EH (cell line): ENCODE results near the gene IFNA7.
"Not testable (repeated sequence)": the region's sequence is repeated elsewhere in the genome, so short reads cannot be mapped to it uniquely, and the experiment has no call there.

ENCODE experiments used
- DNase-seq: peaks from one replicate; pipeline ENCODE4 v3.0.0-alpha.2; 2015; ENCODE audit warnings: low read depth

Gene IFNA7

GRCh38 chr9:21202105-21202504, at the start of gene IFNA7:
IFNA7 (minus strand) TSS chr9:21202205; CDS start chr9:21202165, 40 bp downstream.
- not testable (repeated sequence) for DNase-seq

GRCh38 chr9:21251638-21252037, 49.6 kb upstream of the IFNA7 start:
- DNase-seq, result no peak

DNA sequence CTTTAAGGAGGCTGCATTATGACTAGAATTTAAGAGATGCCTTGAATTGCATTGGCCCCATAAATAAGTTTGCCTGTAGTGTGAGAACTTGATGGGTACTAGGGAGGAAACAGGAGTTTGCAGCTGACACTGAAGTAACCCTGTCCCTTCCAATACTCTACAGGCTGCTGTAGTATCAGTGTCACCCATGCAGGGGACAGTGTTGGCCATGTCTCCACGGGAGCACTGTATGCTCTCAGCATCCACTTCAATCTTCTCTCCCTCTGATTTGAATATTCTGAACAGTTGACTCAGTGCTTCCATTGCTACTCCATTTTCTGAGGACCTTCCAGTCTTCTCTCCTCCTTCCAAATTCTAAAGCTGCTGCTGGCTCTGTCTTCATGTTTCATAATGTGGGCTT, 49.2 kb upstream of the IFNA7 start:
- DNase-seq, result no peak

- DNase-seq, result no peak
These were observed 42.8 kb upstream of the IFNA7 start for GRCh38 chr9:21244836-21245235.

DNA sequence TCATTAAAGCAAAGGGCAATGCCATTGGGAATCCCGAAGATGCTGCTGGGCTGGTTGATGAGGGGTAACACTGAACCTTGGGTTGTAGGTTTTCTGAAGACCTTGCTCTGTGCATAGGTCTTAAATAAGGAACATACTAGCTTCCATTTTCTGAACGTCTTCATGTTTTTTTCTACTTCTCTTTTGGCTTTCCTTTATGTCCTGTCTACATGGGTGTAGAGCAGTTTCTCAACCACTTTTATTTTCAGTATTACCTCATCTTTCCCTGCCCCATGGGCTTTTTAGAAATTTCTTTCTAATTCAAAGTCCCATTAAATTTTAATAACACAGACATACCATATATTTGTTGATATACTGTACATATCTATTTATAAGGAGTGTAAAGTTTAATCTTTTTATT, 37.9 kb upstream of the IFNA7 start, which contains the start of gene IFNA14:
TSS of gene IFNA14 (minus strand) at position 95 of the 400 bp plus-strand sequence. CDS start at position 25, 70 bp downstream.
- DNase-seq, result no peak

DNA sequence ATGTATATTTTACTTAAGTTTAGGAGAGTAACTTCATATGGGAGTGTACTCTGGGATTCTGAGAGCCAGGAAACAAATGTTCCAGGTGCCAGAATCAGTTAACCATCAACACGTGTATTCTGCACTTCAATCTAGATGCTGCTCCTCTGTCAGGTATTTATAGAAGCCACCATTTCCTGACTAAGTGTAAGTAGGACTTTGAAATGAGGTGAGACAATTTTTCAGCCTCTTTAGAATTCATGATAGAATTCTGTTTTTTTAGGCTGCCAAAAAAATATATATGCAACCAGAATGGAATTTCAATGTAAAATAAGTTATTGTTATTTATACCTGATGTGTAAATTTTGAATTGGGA, 34.3 kb upstream of the IFNA7 start:
- DNase-seq, result not testable (repeated sequence)

GRCh38 chr9:21235468-21236359, 33.7 kb upstream of the IFNA7 start:
- peak; percentile 42 for DNase-seq

GRCh38 chr9:21234153-21234687, 32.2 kb upstream of the IFNA7 start:
- DNase-seq, result no peak

GRCh38 chr9:21233258-21233657, 31.3 kb upstream of the IFNA7 start:
- DNase-seq, result no peak

DNA sequence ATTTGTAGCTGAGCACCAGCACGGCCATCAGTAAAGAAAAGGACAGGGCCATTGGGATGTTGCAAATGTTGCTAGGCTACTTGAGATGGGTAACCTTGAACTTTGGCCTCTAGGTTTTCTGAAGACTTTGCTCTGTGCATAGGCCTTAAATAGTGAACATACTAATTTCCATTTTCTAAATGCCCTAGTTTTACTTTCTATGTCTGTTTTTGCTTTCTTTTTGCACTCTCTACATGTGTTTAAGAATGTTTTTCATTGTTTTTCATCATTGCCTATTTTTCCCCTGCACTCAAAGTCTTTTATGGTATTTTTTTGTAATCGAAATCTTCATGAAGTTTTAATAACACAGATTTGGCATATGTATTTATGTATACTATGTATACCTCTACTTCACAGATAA, 26.1 kb upstream of the IFNA7 start, which contains the start of gene IFNA17:
TSS of gene IFNA17 (minus strand) at position 101 of the 400 bp plus-strand sequence. CDS start at position 52, 49 bp downstream.
- DNase-seq, result no peak

- DNase-seq, result not testable (repeated sequence)
These were observed 15.2 kb upstream of the IFNA7 start, which contains the start of gene IFNA16 for GRCh38 chr9:21217211-21217610. IFNA16 (minus strand) TSS chr9:21217311; CDS start chr9:21217305, 6 bp downstream.

DNA sequence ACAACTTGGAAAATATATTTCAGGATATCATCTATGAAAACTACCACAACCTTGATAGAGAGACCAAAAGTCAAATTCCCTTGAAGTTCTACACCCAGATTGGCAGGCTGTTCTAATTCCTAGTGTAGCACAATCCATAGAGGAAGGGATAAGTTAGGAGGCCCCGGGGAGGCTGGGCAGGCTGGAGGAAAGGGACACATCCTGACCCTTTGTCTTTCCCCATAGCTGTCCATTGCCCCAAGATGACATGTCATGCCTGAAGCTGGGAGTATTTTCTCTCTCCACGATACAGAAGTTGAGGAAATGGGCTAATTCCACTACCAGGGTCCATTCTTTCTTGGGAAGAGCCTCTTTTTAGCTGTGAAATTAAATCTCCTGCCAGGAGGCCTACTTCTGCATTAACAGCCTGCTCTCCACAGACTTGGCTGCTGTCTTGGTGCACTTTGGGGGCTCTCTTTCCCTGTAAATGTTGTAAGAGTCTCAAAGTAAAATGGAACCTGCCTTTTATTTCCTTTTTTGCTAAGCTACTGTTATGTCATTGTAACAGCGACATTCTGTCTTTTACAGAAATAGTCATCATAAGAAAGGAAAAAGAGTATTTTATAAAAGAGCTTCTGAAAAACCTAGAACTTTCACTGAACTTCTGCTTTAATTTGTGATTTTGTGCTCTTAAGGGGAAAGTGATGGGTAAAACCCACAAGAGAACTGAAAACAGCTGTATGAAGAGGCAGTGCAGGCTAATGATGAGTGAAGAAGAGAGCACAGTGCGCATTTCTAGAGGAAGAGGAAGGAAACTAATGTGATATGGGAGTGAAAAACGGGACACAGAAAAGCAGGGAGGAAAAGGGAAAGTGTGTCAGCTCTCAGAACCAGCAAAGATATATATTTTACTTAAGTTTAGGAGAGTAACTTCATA, 11.7 kb upstream of the IFNA7 start:
- peak; percentile 5 for DNase-seq

- DNase-seq, result not testable (repeated sequence)
These were observed 10.2 kb upstream of the IFNA7 start for GRCh38 chr9:21212160-21212559.

DNA sequence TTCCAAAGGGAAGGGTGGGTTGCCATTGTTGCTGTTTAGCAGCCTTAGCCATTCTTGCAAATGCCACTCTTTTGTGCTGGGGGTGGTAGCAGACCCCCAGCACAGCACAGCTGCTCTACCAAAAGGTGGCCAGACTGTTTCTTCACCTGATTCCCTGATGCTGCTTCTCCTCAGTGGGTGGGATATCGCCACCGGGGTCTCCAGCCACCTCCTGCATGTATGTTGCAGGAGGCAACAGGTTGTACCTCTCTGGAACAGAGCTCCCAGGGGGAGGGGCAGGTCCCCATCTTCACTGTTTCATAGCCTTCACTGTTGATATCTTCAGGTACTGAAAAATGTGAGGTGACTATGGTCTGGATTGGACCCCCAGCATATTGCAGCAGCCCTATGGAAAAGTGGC, 8.8 kb upstream of the IFNA7 start:
- DNase-seq, result not testable (repeated sequence)

- no peak for DNase-seq
These were observed 8.3 kb upstream of the IFNA7 start for GRCh38 chr9:21210311-21210710.

DNA sequence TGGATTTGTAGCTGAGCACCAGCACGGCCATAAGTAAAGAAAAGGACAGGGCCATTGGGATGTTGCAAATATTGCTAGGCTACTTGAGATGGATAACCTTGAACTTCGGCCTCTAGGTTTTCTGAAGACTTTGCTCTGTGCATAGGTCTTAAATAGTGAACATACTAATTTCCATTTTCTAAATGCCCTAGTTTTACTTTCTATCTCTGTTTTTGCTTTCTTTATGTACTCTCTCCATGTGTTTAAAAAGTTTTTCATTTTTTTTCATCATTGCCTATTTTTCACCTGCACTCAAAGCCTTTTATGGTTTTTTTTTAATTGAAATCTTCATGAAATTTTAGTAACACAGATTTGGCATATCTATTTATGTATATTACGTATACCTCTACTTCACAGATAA, 5.0 kb upstream of the IFNA7 start, which contains the start of gene IFNA10:
TSS of gene IFNA10 (minus strand) at position 101 of the 400 bp plus-strand sequence. CDS start at position 55, 46 bp downstream.
- not testable (repeated sequence) for DNase-seq

DNA sequence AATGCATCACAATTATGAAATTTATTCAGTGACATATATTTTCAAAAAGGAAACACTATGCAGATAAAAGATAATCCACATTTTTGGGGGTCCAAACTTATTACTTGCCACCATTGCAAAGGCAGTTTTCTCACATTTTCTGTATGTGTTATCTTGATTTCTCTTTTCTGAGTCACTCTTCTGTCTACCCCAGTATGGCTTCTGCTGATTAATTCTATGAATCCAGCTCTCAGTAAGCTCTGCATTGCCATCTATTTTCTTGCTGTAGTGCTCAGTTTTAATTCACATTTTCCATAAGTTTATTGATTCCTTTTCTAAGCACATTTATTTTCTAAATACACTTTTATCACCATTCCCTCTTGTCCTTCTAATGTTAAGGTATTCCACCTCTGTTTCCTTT, 3.2 kb upstream of the IFNA7 start:
- DNase-seq, result no peak

- peak; percentile 18 for DNase-seq
These were observed 6.9 kb downstream of the IFNA7 start for GRCh38 chr9:21194867-21195776.

GRCh38 chr9:21187487-21187886, 14.5 kb downstream of the IFNA7 start, which contains the start of gene IFNA4:
IFNA4 (minus strand) TSS chr9:21187587; CDS start chr9:21187531, 56 bp downstream.
- not testable (repeated sequence) for DNase-seq
